ENCODE measurements around the gene SRMS. TPM values are rescaled to one million over a fixed set of nuclear protein-coding genes. Genes with fewer than 3 reads are reported as not detected.

The SRMS gene
- total and polyA plus RNA-seq, 2 donors (not counting 1 experiment from before 2014, with no cell fraction given) = not detected

DNA sequence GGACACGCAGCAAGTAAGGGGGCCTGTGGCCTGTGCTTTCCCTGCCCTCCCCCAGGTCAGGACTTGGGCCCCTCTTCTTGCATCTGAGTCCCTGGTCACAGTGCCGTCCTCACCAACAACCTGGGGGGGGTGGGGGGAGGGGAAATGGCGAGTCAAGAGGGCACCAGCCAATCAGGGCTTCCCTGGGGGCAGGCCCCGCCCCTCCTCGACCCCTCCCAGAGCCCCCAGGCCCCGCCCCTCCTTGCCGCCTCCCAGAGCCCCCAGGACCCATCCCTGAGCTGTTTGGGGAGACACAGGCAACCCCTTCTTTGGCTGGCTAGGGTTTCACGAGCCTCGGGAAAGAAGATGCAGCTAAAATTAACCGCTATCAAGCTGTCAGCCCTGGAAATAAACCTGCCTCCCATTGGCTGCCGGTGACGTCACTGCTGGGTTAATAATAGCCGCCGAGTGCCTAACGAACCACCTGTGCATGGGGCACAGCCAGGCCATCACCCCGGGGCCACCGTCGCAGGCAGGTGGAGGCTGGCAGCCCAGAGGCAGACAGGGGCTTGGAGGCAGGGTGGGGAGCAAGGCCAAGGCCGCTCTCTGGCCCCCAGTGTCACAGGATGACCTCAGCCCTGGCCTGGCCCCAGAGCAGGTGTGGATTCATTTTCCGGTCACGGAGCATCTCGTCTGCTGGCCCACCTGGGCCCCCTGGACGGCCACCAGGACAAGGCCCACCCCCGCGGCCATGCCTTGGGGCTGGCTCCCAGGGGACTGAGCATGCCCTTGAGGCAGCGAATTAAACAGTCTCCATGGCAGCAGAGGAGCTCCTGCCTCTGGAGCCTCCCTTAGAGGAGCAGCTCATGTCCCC is 45.5 kb downstream of the SRMS start:
- Histone ChIP-seq H3K9me3 (ENCODE audit: control insufficient read depth, insufficient read depth, low read depth, low read length) (no peaks in the 10 kb centered on the region), H2AFZ (ENCODE audit: low read length) (no peak overlapping the region), H3K27me3 (ENCODE audit: control insufficient read depth, insufficient read depth, low read length) (peaks cover 6% of the 10 kb centered on the region), H3K79me2 (ENCODE audit: control insufficient read depth, insufficient read depth, low read length) (no peaks in the 10 kb centered on the region), H3K4me3 (replicated peaks in 1 of 4; ENCODE audit: control extremely low read depth in 1 of 4, insufficient read depth in 1 of 4, low read depth in 3 of 4, low read length in 4 of 4) (no peak overlapping the region), H3K4me1 (ENCODE audit: control insufficient read depth, extremely low read depth, insufficient read depth, low read length) (no peaks in the 10 kb centered on the region), H3K4me2 (ENCODE audit: extremely low read depth, insufficient read depth, low read length) (no peak overlapping the region), H3K9ac (ENCODE audit: insufficient read depth, low read length) (no peak overlapping the region), H3K36me3 (ENCODE audit: control insufficient read depth, insufficient read depth, low read length) (no peaks in the 10 kb centered on the region), H4K20me1 (ENCODE audit: control insufficient read depth, extremely low read depth, insufficient read depth, low read length) (no peaks in the 10 kb centered on the region), H3K27ac (ENCODE audit: insufficient read depth, low read length) (no peak overlapping the region)
- TF ChIP-seq, protein P1, sequence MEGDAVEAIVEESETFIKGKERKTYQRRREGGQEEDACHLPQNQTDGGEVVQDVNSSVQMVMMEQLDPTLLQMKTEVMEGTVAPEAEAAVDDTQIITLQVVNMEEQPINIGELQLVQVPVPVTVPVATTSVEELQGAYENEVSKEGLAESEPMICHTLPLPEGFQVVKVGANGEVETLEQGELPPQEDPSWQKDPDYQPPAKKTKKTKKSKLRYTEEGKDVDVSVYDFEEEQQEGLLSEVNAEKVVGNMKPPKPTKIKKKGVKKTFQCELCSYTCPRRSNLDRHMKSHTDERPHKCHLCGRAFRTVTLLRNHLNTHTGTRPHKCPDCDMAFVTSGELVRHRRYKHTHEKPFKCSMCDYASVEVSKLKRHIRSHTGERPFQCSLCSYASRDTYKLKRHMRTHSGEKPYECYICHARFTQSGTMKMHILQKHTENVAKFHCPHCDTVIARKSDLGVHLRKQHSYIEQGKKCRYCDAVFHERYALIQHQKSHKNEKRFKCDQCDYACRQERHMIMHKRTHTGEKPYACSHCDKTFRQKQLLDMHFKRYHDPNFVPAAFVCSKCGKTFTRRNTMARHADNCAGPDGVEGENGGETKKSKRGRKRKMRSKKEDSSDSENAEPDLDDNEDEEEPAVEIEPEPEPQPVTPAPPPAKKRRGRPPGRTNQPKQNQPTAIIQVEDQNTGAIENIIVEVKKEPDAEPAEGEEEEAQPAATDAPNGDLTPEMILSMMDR (conservative IDR thresholded peaks at IDR 0.05 in 1 of 2, IDR thresholded peaks at IDR 0.05 in 1 of 2; ENCODE audit: low read depth in 1 of 2, low read length in 2 of 2) = no peak
- no peak for TF ChIP-seq EZH2 (IDR thresholded peaks at IDR 0.05; ENCODE audit: low read length, missing control alignments)
- no peak for DNase-seq (ENCODE audit: low read depth in 2 of 2)

GRCh38 chr20:63500902-63501817 is 46.4 kb downstream of the SRMS start:
- no peaks in the 10 kb centered on the region for H3K9me3 ChIP-seq (ENCODE audit: control insufficient read depth, insufficient read depth, low read depth, low read length)
- TF ChIP-seq, protein P1 (conservative IDR thresholded peaks at IDR 0.05 in 1 of 2, IDR thresholded peaks at IDR 0.05 in 1 of 2; ENCODE audit: low read depth in 1 of 2, low read length in 2 of 2) = no peak
- no peak for TF ChIP-seq EZH2 (IDR thresholded peaks at IDR 0.05; ENCODE audit: low read length, missing control alignments)
- peaks cover 6% of the 10 kb centered on the region for H3K27me3 ChIP-seq (ENCODE audit: control insufficient read depth, insufficient read depth, low read length)
- H3K9ac ChIP-seq (ENCODE audit: insufficient read depth, low read length) = no peak overlapping the region
- no peak overlapping the region for H3K4me3 ChIP-seq (replicated peaks in 1 of 4; ENCODE audit: control extremely low read depth in 1 of 4, insufficient read depth in 1 of 4, low read depth in 3 of 4, low read length in 4 of 4)
- H2AFZ ChIP-seq (ENCODE audit: low read length) = no peak overlapping the region
- H3K27ac ChIP-seq (ENCODE audit: insufficient read depth, low read length) = no peak overlapping the region
- H3K4me1 ChIP-seq (ENCODE audit: control insufficient read depth, extremely low read depth, insufficient read depth, low read length) = no peaks in the 10 kb centered on the region
- no peak for DNase-seq (ENCODE audit: low read depth in 2 of 2)
- no peaks in the 10 kb centered on the region for H3K36me3 ChIP-seq (ENCODE audit: control insufficient read depth, insufficient read depth, low read length)
- no peaks in the 10 kb centered on the region for H3K79me2 ChIP-seq (ENCODE audit: control insufficient read depth, insufficient read depth, low read length)
- H4K20me1 ChIP-seq (ENCODE audit: control insufficient read depth, extremely low read depth, insufficient read depth, low read length) = no peaks in the 10 kb centered on the region
- no peak overlapping the region for H3K4me2 ChIP-seq (ENCODE audit: extremely low read depth, insufficient read depth, low read length)
